GM18870 (cell line): ENCODE measurements around the gene MAGI1.

Source experiments
- ATAC-seq: cut with Tn5 transposase; IDR thresholded peaks from one replicate; pipeline ENCODE4 v1.9.1; 2021; ENCODE audit warnings: moderate library complexity; ENCODE audit not compliant: unreplicated experiment

The MAGI1 gene

GRCh38 chr3:65776494-65776893, 262.2 kb downstream of the MAGI1 start:
- ATAC-seq, result no peak

GRCh38 chr3:65776081-65776480, 262.6 kb downstream of the MAGI1 start:
- no peak for ATAC-seq

GRCh38 chr3:65772758-65773157, 266.0 kb downstream of the MAGI1 start:
- ATAC-seq, result no peak

GRCh38 chr3:65767551-65767950, 271.2 kb downstream of the MAGI1 start:
- ATAC-seq, result no peak

- ATAC-seq, result no peak
These were observed 276.5 kb downstream of the MAGI1 start for GRCh38 chr3:65762235-65762580.

- ATAC-seq, result no peak
These were observed 277.1 kb downstream of the MAGI1 start for GRCh38 chr3:65761446-65762234.

GRCh38 chr3:65758876-65759598, 279.7 kb downstream of the MAGI1 start:
- ATAC-seq, result no peak

GRCh38 chr3:65758438-65758837, 280.3 kb downstream of the MAGI1 start:
- no peak for ATAC-seq

- no peak for ATAC-seq
These were observed 286.1 kb downstream of the MAGI1 start for GRCh38 chr3:65752636-65753035.

GRCh38 chr3:65751123-65751700, 287.5 kb downstream of the MAGI1 start:
- no peak for ATAC-seq

GRCh38 chr3:65749066-65749465, 289.7 kb downstream of the MAGI1 start:
- no peak for ATAC-seq

- ATAC-seq, result no peak
These were observed 290.4 kb downstream of the MAGI1 start for GRCh38 chr3:65748326-65748725.

GRCh38 chr3:65746848-65747247, 291.9 kb downstream of the MAGI1 start:
- no peak for ATAC-seq

- ATAC-seq, result no peak
These were observed 293.4 kb downstream of the MAGI1 start for GRCh38 chr3:65745306-65745705.

- no peak for ATAC-seq
These were observed 295.8 kb downstream of the MAGI1 start for GRCh38 chr3:65742914-65743313.

GRCh38 chr3:65741540-65741939, 297.2 kb downstream of the MAGI1 start:
- no peak for ATAC-seq

- ATAC-seq, result no peak
These were observed 298.7 kb downstream of the MAGI1 start for GRCh38 chr3:65739901-65740541.

GRCh38 chr3:65734792-65735191, 303.9 kb downstream of the MAGI1 start:
- ATAC-seq, result no peak

- no peak for ATAC-seq
These were observed 304.3 kb downstream of the MAGI1 start for GRCh38 chr3:65734382-65734781.

GRCh38 chr3:65733459-65733858, 305.3 kb downstream of the MAGI1 start:
- no peak for ATAC-seq

- ATAC-seq, result peak; percentile 97
These were observed 306.4 kb downstream of the MAGI1 start for GRCh38 chr3:65732051-65732935.
